Ramos (cell line): Measurements from ENCODE around the gene LACTBL1.

Experiments used
- in situ Hi-C: fragments of 300-500 bp; cut with MboI; formaldehyde crosslinking; loops from one replicate; pipeline ENCODE4 v1.14.3; 2022; ENCODE audit warnings: low sequenced_read_pairs; ENCODE audit not compliant: unreplicated experiment

The LACTBL1 gene

DNA sequence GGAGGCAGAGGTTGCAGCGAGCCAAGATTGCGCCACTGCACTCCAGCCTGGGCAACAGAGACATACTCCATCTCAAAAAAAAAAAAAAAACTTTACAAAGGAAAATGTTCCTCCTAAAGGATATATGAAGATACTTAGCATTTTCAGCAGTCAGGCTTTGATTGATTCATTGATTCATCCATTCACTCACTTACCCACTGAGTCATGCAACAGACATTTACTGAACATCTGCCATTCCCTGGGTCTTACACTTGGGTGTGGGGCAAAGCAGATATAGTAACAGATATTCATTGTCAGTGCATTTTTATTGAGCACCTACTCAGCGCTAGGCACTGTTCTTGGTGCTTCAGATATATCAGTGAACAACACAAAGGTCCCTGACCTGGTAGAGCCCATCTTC is 5.6 kb upstream of the LACTBL1 start:
- in situ Hi-C loops: loop anchor here (5.0 kb wide), 1 partner anchor 209 kb away; no protein-coding TSS in a partner anchor

DNA sequence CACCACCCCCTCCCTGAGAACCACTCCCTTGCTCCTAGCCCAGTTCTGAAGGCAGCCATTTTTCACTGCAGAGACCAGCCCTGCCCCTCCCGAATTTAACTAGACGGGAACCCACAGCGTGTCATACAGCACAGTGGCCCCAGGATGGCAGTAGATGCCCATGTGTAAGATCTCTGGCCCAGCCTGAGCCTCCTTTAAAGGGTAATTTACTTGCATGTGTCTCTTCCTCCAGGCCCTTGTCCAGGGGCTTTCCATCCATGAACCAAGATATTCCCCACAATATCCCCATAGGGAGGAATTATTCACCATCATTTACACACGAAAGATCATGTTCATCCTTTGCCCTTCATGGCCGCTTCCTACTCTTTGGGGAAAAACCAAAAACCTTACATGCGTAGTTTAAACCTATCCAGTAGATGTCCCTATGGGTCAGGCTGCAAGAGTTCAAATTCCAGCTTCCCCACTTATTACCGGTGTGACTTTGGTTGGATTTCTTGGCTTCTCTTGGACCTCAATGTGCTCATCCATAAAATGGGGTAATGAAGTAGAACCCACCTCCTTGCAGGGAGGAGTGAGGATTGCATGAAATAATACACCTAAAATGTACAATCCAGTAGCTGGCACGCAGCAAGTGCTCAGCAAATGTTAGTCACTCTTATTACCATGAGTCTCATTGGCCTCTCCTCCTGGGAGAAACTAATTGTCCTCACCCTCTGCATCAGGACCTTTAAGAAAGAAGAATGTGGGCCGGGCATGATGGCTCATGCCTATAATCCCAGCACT is 4.0 kb upstream of the LACTBL1 start:
- in situ Hi-C loops: loop anchor here (5.0 kb wide), 1 partner anchor 211 kb away; no protein-coding TSS in a partner anchor

DNA sequence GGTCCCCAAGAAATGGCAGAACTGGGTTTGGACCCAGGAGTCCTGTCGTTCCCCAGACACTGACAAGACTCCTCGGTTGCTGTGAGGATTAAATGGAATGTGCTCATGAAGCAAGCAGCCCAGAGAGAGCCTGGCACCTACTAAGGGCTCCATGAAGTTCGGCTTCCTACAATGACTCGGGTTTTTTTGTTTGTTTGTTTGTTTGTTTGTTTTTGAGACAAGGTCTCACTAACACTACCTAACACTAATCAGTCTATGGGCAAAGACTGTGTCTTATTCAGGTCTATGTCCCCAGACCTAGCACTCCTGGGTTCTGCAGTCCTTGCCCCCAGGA is 3.4 kb upstream of the LACTBL1 start:
- in situ Hi-C loops: loop anchor here (5.0 kb wide), 1 partner anchor 211 kb away; no protein-coding TSS in a partner anchor

DNA sequence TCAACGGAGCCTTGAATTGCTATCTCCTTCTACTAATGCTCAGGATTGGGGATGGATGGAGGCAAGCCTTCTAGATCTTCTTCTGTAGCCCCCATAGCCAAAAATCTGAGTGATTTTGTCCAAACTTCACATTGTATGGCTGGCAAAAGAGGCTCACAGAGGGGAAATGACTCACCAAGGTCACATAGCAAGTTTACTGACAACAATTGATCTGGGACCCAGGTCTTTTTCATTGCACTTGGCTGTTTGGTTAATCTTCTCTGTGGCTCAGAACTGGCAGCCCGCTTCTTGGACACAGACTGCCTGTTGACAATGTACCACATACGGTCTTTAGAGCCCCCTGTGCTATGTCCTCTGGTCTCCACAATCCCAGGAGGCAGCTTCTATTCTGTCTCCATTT is 3.0 kb upstream of the LACTBL1 start:
- in situ Hi-C loops: loop anchor here (5.0 kb wide), 1 partner anchor 212 kb away; no protein-coding TSS in a partner anchor

- in situ Hi-C loops: no loop called here
These were observed 858 bp downstream of the LACTBL1 start for GRCh38 chr1:22971611-22972405.

GRCh38 chr1:22971161-22971560 is 1.5 kb downstream of the LACTBL1 start:
- in situ Hi-C loops: no loop called here

GRCh38 chr1:22970096-22970495 is 2.6 kb downstream of the LACTBL1 start:
- in situ Hi-C loops: no loop called here

GRCh38 chr1:22969304-22969709 is 3.4 kb downstream of the LACTBL1 start:
- in situ Hi-C loops: no loop called here

DNA sequence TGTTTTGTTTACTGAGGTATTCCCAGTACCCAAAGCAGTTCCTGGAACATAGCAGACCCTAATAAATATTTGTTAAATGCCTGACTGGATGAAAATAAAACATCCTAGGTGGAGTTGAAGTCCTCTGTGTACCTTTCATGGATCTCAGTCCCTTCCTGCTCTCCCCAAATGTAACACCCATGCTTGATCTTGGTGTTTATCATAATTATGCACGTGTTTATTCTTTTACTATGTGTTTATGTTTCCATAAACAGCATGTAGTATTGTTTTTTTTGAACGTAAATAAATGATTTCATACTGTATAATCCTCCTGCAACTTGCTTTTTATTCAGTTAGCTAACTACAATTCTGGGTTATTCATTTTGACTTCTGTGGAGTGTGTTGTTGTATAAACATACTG is 4.8 kb downstream of the LACTBL1 start:
- in situ Hi-C loops: no loop called here

GRCh38 chr1:22966309-22966708 is 6.4 kb downstream of the LACTBL1 start:
- in situ Hi-C loops: no loop called here

GRCh38 chr1:22963044-22963677 is 9.5 kb downstream of the LACTBL1 start:
- in situ Hi-C loops: no loop called here

GRCh38 chr1:22962558-22962957 is 10.1 kb downstream of the LACTBL1 start:
- in situ Hi-C loops: no loop called here

DNA sequence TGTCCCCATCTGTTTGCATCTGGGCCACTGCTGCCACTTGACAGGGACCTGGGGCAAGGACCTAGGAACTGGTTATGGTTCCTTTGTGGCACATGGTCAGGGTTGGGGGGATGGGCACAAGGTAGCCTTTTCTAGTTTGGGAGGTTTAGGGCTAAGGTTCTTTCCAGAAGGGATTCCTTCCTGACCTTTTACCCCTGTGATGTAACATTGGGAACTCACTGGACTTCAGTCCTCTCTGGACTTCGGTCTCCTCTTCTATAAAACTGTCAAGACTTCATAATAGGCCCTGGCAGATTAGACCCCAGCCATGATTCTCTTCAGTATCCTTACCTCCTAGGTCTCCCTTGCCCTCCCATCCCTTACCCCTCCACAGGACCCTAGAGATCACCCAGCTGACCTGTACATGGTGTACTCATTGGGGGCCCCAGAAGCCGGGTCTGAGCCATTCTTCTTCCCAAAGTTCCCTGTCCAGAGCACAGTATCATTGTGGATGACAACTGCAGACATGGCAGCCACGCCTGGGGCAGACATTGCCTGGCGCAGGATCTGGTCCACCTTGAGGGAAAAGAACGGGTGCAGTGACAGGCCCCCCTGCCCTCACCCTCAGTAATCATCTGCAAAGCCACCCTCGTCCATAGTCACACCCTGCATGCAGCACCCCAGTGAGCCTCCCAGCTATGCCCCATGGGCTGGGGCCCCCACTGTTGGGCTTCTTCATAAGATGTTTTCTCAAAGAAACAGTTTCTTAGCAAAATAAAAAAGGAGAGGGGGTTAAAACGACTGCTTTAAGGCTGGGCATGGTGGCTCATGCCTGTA is 12.9 kb downstream of the LACTBL1 start:
- in situ Hi-C loops: no loop called here

DNA sequence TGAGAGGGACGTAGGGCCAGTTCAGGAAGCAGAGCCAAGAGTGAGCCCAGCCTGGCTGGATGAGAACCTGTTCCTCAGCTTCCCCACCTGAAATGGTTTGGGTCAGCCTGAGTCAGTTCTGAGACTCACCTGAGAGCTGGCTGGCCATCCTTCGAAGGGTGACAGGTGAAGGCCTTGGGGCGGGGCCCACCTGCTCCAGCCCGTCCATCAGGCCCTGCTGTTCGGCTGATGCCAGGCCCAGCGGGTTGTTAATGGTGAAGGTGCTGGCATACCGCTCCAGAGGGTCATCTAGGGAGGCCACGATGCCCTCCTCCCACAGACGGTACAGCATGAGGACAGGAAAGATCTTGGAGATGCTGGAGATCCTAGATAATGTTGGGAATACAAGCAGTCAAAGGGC is 14.1 kb downstream of the LACTBL1 start:
- in situ Hi-C loops: no loop called here

GRCh38 chr1:22957066-22957465 is 15.6 kb downstream of the LACTBL1 start:
- in situ Hi-C loops: no loop called here

- in situ Hi-C loops: no loop called here
These were observed 17.5 kb downstream of the LACTBL1 start for GRCh38 chr1:22955146-22955545.

- in situ Hi-C loops: no loop called here
These were observed 18.9 kb downstream of the LACTBL1 start for GRCh38 chr1:22953740-22954141.

GRCh38 chr1:22953057-22953739 is 19.5 kb downstream of the LACTBL1 start:
- in situ Hi-C loops: no loop called here

GRCh38 chr1:22952694-22953056 is 20.0 kb downstream of the LACTBL1 start:
- in situ Hi-C loops: no loop called here

DNA sequence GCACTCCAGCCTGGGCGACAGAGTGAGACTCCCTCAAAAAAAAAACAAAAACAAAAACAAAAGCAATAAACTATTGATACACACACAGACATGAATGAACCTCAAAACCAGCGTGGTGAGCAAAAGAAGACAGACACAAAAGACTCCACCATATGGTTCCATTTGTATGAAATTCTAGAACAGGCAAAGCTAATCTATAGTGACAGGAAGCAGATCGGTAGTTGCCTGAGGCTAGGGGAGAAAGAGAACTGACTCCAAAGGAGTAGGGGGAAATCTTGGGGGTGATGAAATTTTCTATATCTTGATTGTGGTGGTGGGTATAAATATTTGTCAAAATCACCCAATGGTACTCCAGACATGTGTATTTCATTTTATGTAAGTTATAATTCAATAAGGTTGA is 20.9 kb downstream of the LACTBL1 start:
- in situ Hi-C loops: no loop called here
